Measurements from ENCODE around the gene EEF1A2. TPM values are rescaled to one million over a fixed set of nuclear protein-coding genes. Genes with fewer than 3 reads are reported as not detected.
"Not testable (repeated sequence)": the region's sequence is repeated elsewhere in the genome, so short reads cannot be mapped to it uniquely, and the experiment has no call there.

Gene EEF1A2
- total RNA-seq, 2 donors from 2014 or later: 21.0 to 23.1 TPM

DNA sequence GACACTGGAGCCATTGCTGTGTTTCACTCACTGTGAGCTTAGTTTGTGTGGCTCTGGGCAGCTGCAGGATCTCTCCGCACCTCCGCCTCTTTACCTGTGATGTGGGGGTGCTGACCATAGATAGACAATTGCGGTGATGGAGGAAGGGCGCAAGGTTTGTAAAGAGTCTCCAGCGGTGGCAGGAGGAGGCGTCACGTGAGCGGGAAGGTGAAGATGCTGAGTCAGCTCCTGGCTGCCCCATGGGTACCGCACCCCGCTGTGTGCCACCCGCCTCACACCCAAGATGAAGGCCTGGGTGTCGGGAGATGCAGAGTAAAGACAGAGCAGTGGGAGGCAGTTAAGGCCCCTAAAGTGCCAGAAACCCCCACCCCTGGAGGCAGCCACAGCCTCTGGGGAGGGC is 17.4 kb downstream of the EEF1A2 start:
- no peak for DNase-seq
- no peak overlapping the region for H3K27ac ChIP-seq
- 56 to 60% methylated on average over 12 of the region's 12 CpGs for WGBS, 2 donors
- no peak overlapping the region for H3K4me3 ChIP-seq
- peaks cover 11% of the 10 kb centered on the region for H3K4me1 ChIP-seq
- peaks cover 0 to 8% of the 10 kb centered on the region in 2 donors for H3K27me3 ChIP-seq
- no peak for ATAC-seq
- intact Hi-C loops (cut with DNase I): no loop called here
- no peaks in the 10 kb centered on the region for H3K9me3 ChIP-seq
- no peaks in the 10 kb centered on the region for H3K36me3 ChIP-seq (replicated peaks in 1 of 2; ENCODE audit: insufficient read depth in 1 of 2, low read depth in 2 of 2)
- no peak for TF ChIP-seq POLR2A (IDR thresholded peaks at IDR 0.05)
- TF ChIP-seq, protein P1, sequence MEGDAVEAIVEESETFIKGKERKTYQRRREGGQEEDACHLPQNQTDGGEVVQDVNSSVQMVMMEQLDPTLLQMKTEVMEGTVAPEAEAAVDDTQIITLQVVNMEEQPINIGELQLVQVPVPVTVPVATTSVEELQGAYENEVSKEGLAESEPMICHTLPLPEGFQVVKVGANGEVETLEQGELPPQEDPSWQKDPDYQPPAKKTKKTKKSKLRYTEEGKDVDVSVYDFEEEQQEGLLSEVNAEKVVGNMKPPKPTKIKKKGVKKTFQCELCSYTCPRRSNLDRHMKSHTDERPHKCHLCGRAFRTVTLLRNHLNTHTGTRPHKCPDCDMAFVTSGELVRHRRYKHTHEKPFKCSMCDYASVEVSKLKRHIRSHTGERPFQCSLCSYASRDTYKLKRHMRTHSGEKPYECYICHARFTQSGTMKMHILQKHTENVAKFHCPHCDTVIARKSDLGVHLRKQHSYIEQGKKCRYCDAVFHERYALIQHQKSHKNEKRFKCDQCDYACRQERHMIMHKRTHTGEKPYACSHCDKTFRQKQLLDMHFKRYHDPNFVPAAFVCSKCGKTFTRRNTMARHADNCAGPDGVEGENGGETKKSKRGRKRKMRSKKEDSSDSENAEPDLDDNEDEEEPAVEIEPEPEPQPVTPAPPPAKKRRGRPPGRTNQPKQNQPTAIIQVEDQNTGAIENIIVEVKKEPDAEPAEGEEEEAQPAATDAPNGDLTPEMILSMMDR (IDR thresholded peaks at IDR 0.05): no peak

DNA sequence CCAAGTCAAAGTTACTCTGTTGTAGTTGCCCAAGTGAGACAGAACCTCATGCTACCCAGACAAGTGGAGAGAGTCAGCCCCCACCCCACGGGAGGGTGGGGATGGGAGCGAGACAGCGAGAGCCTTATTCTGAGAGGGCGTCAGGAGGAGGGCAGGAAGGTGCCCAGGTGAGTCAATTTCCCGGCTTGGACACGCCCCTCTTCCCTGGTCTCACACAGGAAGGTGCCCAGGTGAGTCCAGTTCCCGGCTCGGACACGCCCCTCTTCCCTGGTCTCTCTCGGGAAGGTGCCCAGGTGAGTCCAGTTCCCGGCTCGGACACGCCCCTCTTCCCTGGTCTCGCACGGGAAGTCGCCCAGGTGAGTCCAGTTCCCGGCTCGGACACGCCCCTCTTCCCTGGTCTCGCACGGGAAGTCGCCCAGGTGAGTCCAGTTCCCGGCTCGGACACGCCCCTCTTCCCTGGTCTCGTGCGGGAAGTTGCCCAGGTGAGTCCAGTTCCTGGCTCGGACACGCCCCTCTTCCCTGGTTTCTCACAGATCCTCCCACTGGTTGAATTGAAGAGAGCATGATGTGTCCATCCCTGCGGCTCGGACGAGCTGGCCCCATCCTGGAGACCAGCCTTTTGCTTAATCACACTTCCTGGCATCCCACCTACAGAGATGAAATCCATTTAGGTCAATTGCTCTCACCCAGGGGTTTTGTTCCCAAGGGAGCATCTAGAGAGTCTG is 19.0 kb downstream of the EEF1A2 start:
- intact Hi-C loops (cut with DNase I); ATAC-seq; H3K36me3 ChIP-seq (replicated peaks in 1 of 2; ENCODE audit: insufficient read depth in 1 of 2, low read depth in 2 of 2); DNase-seq; H3K9me3 ChIP-seq; H3K27me3 ChIP-seq; H3K27ac ChIP-seq; H3K4me3 ChIP-seq: not testable (repeated sequence)
- WGBS, 2 donors: 31 to 46% methylated on average over 7 to 32 of the region's 32 CpGs
- H3K4me1 ChIP-seq: peaks cover 11% of the 10 kb centered on the region

DNA sequence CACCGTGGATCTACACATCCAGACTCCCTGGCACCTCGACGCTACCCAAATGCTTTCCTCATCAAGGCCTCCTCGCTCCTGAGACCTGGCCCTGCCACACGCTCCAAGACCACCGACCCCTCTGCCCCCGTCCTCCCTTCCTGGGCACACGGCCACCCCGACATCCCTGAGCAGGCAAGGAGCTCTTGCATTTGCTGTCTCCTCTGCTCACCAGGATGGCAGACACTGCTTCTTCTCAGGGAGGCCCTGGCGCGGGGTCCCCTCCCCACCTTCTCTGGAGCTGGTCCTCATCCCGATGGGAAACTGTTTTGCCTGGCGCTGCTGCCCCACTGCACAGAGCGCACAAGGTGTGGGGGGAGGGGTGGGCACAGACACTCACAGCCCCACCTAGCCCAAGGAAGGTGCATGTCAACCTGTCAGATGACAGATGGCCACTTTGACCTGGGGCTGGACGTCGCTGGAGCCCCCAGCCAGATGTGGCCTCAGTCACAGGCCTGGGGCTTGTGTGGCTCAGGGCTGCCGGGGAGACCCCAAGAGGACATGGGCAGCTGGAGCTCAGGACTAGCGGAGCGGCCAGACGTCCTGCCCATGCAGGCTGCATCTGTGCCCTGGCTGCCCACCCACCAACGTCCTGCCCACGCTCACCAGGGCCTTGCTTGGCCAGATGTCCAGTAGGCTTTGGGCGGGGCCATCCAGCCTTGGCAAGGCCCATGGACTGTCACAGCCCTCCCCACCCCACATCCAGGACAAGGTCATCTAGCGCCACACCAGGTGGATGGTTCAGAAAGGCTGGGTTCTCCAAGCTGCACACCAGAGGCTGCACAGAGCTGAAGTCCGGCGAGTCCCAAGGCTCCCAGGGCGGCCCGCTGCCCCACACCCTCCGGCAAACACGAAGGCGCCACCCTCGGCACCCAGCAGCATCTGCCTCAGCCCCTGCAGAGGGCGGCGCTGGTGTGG is 20.3 kb downstream of the EEF1A2 start:
- Histone ChIP-seq H3K4me3 (no peak overlapping the region), H3K27me3 (peaks cover 0 to 12% of the 10 kb centered on the region in 2 donors), H3K4me1 (peaks cover 11% of the 10 kb centered on the region), H3K27ac (no peak overlapping the region), H3K36me3 (replicated peaks in 1 of 2; ENCODE audit: insufficient read depth in 1 of 2, low read depth in 2 of 2) (no peaks in the 10 kb centered on the region), H3K9me3 (no peaks in the 10 kb centered on the region)
- TF ChIP-seq, protein P1 (IDR thresholded peaks at IDR 0.05): no peak
- no peak for TF ChIP-seq POLR2A (IDR thresholded peaks at IDR 0.05)
- WGBS, 2 donors: 76 to 81% methylated on average over 9 to 31 of the region's 34 CpGs
- intact Hi-C loops (cut with DNase I): no loop called here
- DNase-seq (no peak), ATAC-seq (no peak)

DNA sequence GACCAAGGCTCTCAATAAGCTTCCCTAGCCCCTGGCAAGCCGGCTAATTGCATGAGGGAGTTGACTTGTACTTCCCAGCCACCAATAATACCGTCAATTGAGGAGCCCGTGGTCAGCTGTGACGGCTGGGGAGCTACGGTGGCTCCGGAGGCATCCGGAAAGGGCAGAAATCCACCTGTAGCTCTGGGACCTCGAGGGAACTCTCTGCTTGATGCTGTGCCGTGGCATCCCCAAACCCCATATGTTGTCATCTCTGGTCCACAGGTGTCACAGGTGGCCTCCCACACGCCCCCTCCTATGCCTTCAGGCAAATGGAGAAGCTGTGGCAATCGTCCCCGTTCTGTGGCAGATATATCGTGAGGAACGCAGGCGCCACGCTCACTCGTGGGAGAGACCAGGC is 20.9 kb downstream of the EEF1A2 start:
- peaks cover 6% of the 10 kb centered on the region for H3K4me1 ChIP-seq
- no peak overlapping the region for H3K27ac ChIP-seq
- H3K27me3 ChIP-seq: peaks cover 0 to 17% of the 10 kb centered on the region in 2 donors
- 53 to 59% methylated on average over 13 to 17 of the region's 17 CpGs for WGBS, 2 donors
- DNase-seq: no peak
- no peak for ATAC-seq
- TF ChIP-seq, protein P1 (IDR thresholded peaks at IDR 0.05): no peak
- TF ChIP-seq POLR2A (IDR thresholded peaks at IDR 0.05): no peak
- intact Hi-C loops (cut with DNase I): no loop called here
- H3K36me3 ChIP-seq (replicated peaks in 1 of 2; ENCODE audit: insufficient read depth in 1 of 2, low read depth in 2 of 2): no peaks in the 10 kb centered on the region
- no peaks in the 10 kb centered on the region for H3K9me3 ChIP-seq
- no peak overlapping the region for H3K4me3 ChIP-seq

DNA sequence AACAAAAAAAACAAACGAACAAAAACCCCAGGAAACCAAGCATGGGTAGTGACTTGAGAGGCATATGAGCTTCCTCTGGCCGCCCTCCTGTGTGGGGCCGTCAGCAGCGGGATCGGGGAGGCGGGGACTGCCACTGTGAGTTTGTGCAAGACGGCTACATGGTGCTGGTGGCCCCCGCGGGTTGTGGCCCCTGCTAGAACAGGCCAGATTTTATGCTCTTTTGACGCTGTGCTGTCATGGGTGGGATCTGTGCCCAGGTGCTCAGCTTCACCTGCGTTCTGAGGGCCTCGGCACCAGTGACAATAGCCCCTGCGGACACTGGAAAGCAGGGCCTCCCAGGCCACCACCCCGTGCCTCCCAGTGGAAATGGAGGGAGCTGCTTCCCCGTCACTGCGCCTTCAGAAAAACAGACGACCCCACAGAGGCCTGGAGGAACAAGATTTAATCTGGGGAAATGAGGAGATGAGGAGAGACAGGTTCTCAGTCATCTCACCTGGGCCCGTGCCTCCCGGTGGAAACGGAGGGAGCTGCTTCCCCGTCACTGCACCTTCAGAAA is 21.7 kb downstream of the EEF1A2 start:
- peaks cover 2% of the 10 kb centered on the region for H3K4me1 ChIP-seq
- intact Hi-C loops (cut with DNase I): no loop called here
- TF ChIP-seq, protein P1 (IDR thresholded peaks at IDR 0.05): no peak
- no peak for TF ChIP-seq POLR2A (IDR thresholded peaks at IDR 0.05)
- H3K27ac ChIP-seq: no peak overlapping the region
- H3K4me3 ChIP-seq: no peak overlapping the region
- no peak for DNase-seq
- peaks cover 0 to 19% of the 10 kb centered on the region in 2 donors for H3K27me3 ChIP-seq
- 27 to 31% methylated on average over 16 to 21 of the region's 21 CpGs for WGBS, 2 donors
- H3K9me3 ChIP-seq: no peaks in the 10 kb centered on the region
- no peak for ATAC-seq
- no peaks in the 10 kb centered on the region for H3K36me3 ChIP-seq (replicated peaks in 1 of 2; ENCODE audit: insufficient read depth in 1 of 2, low read depth in 2 of 2)
